Cardiac muscle cell (in vitro differentiated cells and primary cell): ENCODE results near the gene DYNLT1. TPM values are rescaled to one million over a fixed set of nuclear protein-coding genes. Genes with fewer than 3 reads are reported as not detected.
"Not testable (repeated sequence)": the region's sequence is repeated elsewhere in the genome, so short reads cannot be mapped to it uniquely, and the experiment has no call there.

Experiments
- DNase-seq, 2 donors: peaks; one replicate each; pipeline versions ENCODE4 v3.0.0 to v3.0.0-alpha.2; 2010 to 2017; ENCODE audit warnings: low read depth in 1 of 2, low spot score in 1 of 2
- H3K27ac ChIP-seq: fragments of 200-600 bp; sonication (generic); 2 replicates; pipeline ENCODE4 v1.5.1; 2016
- H3K27me3 ChIP-seq: fragments of 200-600 bp; sonication (generic); 2 replicates; pipeline ENCODE4 v1.6.0; 2016; ENCODE audit warnings: control low read depth
- H3K36me3 ChIP-seq: fragments of 200-600 bp; sonication (generic); 2 replicates; pipeline ENCODE4 v1.5.1; 2016; ENCODE audit warnings: control low read depth
- H3K4me1 ChIP-seq: fragments of 200-600 bp; sonication (generic); 2 replicates; pipeline ENCODE4 v1.8.1; 2017; ENCODE audit warnings: low read depth, mild to moderate bottlenecking, mixed run types
- H3K4me3 ChIP-seq: fragments of 200-600 bp; sonication (generic); 2 replicates; pipeline ENCODE4 v1.5.1; 2016; ENCODE audit warnings: mild to moderate bottlenecking
- H3K9me3 ChIP-seq: fragments of 200-600 bp; sonication (generic); 2 replicates; pipeline ENCODE4 v1.5.1; 2017; ENCODE audit warnings: low read depth, mild to moderate bottlenecking, control low read depth
- polyA plus RNA-seq: library from polyadenylated mRNA; unstranded; fragments of >200 nt; fragmentation: Nextera tagmentation; extraction: Ambion mirVana; gene quantifications from 2 replicates; pipeline ENCODE4 v1.2.1, GENCODE V29; 2016
- total RNA-seq: library from RNA; depleted of rRNA; stranded (reverse); fragments of >200 nt; gene quantifications from 2 replicates; pipeline ENCODE4 v1.2.3, GENCODE V29; 2016
- TF ChIP-seq, protein P1 (sequence below): IDR thresholded peaks from 2 replicates; pipeline ENCODE4 v1.5.1; 2012; ENCODE audit warnings: low read depth, mild to moderate bottlenecking, low read length

The DYNLT1 gene
- total and polyA plus RNA-seq, 2 experiments from 2014 or later = 86.5 to 459 TPM

DNA sequence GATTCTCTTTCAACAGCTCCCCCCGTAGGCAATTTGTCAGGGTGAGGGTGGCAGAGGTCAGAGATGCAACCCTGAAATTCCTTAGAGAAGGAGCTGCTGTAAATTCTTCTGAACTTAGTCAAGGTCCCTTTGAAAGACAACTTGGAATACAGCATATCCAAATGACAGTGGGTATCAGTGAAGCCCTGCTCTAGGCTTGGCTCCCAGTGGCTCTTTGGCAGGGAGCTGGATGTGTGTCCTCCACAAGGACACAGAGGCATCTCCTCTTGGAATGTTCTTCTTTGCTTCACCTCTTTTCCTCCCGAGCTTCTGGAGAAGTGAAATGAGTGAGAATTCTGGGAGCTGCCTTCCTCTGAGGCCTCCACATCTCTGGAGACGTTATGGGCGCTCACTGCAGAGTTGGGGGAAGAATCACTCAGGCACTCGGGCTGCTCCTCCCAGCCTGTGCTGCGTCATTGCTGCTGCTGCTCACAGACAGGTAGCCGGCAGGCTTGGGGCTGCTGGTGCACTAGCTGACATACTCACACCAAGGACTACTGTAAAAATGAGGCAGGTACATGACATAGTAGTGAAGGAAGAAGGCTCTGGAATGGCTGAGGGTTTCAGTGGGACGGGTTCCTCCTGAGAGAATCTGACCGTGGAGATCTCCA, 34.1 kb downstream of the DYNLT1 start:
- H3K27ac ChIP-seq = peak overlapping the region; percentile 99
- no peaks in the 10 kb centered on the region for H3K27me3 ChIP-seq
- H3K4me3 ChIP-seq = no peak overlapping the region
- DNase-seq = no peak
- no peaks in the 10 kb centered on the region for H3K9me3 ChIP-seq
- peaks cover 5% of the 10 kb centered on the region for H3K36me3 ChIP-seq
- H3K4me1 ChIP-seq = peaks cover 46% of the 10 kb centered on the region
- TF ChIP-seq, protein P1, sequence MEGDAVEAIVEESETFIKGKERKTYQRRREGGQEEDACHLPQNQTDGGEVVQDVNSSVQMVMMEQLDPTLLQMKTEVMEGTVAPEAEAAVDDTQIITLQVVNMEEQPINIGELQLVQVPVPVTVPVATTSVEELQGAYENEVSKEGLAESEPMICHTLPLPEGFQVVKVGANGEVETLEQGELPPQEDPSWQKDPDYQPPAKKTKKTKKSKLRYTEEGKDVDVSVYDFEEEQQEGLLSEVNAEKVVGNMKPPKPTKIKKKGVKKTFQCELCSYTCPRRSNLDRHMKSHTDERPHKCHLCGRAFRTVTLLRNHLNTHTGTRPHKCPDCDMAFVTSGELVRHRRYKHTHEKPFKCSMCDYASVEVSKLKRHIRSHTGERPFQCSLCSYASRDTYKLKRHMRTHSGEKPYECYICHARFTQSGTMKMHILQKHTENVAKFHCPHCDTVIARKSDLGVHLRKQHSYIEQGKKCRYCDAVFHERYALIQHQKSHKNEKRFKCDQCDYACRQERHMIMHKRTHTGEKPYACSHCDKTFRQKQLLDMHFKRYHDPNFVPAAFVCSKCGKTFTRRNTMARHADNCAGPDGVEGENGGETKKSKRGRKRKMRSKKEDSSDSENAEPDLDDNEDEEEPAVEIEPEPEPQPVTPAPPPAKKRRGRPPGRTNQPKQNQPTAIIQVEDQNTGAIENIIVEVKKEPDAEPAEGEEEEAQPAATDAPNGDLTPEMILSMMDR = no peak

GRCh38 chr6:158609455-158610155, 34.9 kb downstream of the DYNLT1 start:
- TF ChIP-seq, protein P1 = no peak
- Histone ChIP-seq H3K4me3 (no peak overlapping the region), H3K36me3 (peaks cover 5% of the 10 kb centered on the region), H3K27ac (peak overlapping the region; percentile 99), H3K9me3 (no peaks in the 10 kb centered on the region), H3K4me1 (peaks cover 47% of the 10 kb centered on the region), H3K27me3 (no peaks in the 10 kb centered on the region)
- no peak for DNase-seq

- TF ChIP-seq, protein P1 = no peak
- Histone ChIP-seq H3K27me3 (no peaks in the 10 kb centered on the region), H3K36me3 (peaks cover 5% of the 10 kb centered on the region), H3K4me3 (no peak overlapping the region), H3K27ac (peak overlapping the region; percentile 99), H3K9me3 (no peaks in the 10 kb centered on the region), H3K4me1 (peaks cover 44% of the 10 kb centered on the region)
- no peak for DNase-seq
Measured at GRCh38 chr6:158608221-158608620, 36.3 kb downstream of the DYNLT1 start.

GRCh38 chr6:158607411-158608170, 37.0 kb downstream of the DYNLT1 start:
- no peak for DNase-seq
- TF ChIP-seq, protein P1 = no peak
- peaks cover 38% of the 10 kb centered on the region for H3K4me1 ChIP-seq
- H3K36me3 ChIP-seq = peaks cover 5% of the 10 kb centered on the region
- H3K4me3 ChIP-seq = no peak overlapping the region
- no peaks in the 10 kb centered on the region for H3K9me3 ChIP-seq
- no peak overlapping the region for H3K27ac ChIP-seq
- no peaks in the 10 kb centered on the region for H3K27me3 ChIP-seq

DNA sequence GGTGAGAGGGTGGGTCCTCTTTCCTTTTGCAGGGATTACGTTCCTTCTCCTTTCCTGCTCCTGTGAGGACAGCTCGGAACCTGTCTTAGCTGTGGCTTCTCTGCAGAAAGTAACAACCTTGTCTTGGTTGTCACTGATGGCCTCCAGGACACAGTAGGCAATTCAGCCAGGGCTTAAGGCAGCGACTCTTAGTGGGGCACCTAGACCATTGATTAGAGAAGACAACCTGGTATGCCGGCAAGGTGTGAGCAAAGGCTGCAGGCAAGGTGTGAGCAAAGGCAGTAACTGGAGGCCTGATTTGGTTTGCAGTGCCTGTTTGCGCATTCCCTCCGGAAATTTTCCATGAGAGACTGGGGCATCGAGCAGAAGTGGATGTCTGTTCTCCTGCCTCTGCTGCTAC, 37.6 kb downstream of the DYNLT1 start:
- H3K9me3 ChIP-seq = no peaks in the 10 kb centered on the region
- H3K4me3 ChIP-seq = no peak overlapping the region
- H3K36me3 ChIP-seq = peaks cover 9% of the 10 kb centered on the region
- H3K4me1 ChIP-seq = peaks cover 31% of the 10 kb centered on the region
- DNase-seq = no peak
- peak overlapping the region; percentile 28 for H3K27ac ChIP-seq
- no peaks in the 10 kb centered on the region for H3K27me3 ChIP-seq
- TF ChIP-seq, protein P1 = no peak

DNA sequence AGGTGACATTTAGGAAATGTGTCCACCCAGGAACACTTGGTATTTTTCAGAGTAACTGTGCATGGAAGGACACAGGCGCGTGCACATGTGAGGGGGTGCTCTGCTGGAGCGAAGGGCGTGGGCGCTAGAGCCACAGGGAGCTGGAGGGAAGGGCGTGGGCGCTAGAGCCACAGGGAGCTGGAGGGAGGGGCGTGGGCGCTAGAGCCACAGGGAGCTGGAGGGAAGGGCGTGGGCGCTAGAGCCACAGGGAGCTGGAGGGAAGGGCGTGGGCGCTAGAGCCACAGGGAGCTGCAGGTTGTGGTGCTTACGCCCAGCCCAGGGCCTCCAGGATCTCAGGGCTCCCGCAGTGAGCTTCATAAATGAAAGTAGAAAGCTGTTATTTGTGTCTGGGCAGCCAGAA, 38.5 kb downstream of the DYNLT1 start:
- peaks cover 24% of the 10 kb centered on the region for H3K4me1 ChIP-seq

More for the DNA sequence above, 38.5 kb downstream of the DYNLT1 start:
- not testable (repeated sequence) for H3K9me3 ChIP-seq, H3K4me3 ChIP-seq, H3K27me3 ChIP-seq, DNase-seq, H3K36me3 ChIP-seq
- peak overlapping the region; percentile 28 for H3K27ac ChIP-seq
